Duodenal mucosa (tissue), 2 donors: ENCODE measurements around the gene FXYD6.

Source experiments
- H3K27ac ChIP-seq: one replicate; pipeline ENCODE4 v1.7.0; 2013; ENCODE audit warnings: low read depth, low read length
- H3K27me3 ChIP-seq, 2 donors: one replicate each; pipeline ENCODE4 v1.7.0; 2013; ENCODE audit warnings: low read length in 2 of 2, control low read depth in 1 of 2; ENCODE audit not compliant: insufficient read depth in 2 of 2, control insufficient read depth in 1 of 2
- H3K36me3 ChIP-seq, 2 donors: one replicate each; pipeline ENCODE4 v1.7.0; 2013; ENCODE audit warnings: low read length in 2 of 2, control low read depth in 1 of 2; ENCODE audit not compliant: insufficient read depth in 2 of 2, control insufficient read depth in 1 of 2
- H3K4me1 ChIP-seq, 2 donors: one replicate each; pipeline ENCODE4 v1.7.0; 2013; ENCODE audit warnings: low read length in 2 of 2, control low read depth in 1 of 2; ENCODE audit not compliant: insufficient read depth in 2 of 2, control insufficient read depth in 1 of 2
- H3K4me3 ChIP-seq, 2 donors: one replicate each; pipeline ENCODE4 v1.7.0; 2013; ENCODE audit warnings: low read length in 2 of 2, low read depth in 1 of 2
- H3K9ac ChIP-seq, 2 donors: one replicate each; pipeline ENCODE4 v1.7.0; 2013; ENCODE audit warnings: low read length in 2 of 2, low read depth in 1 of 2
- H3K9me3 ChIP-seq, 2 donors: one replicate each; pipeline ENCODE4 v1.7.0; 2013; ENCODE audit warnings: low read length in 2 of 2, control low read depth in 1 of 2; ENCODE audit not compliant: control insufficient read depth in 1 of 2

Gene FXYD6

GRCh38 chr11:117918366-117919255 is 42.2 kb upstream of the FXYD6 start:
- Histone ChIP-seq H3K27ac (no peak overlapping the region), H3K27me3 (no peaks in the 10 kb centered on the region), H3K9ac (no peak overlapping the region), H3K36me3 (no peaks in the 10 kb centered on the region), H3K9me3 (no peaks in the 10 kb centered on the region), H3K4me1 (peaks cover 0 to 12% of the 10 kb centered on the region in 2 donors), H3K4me3 (no peak overlapping the region)

- no peak overlapping the region for H3K9ac ChIP-seq
- no peak overlapping the region for H3K4me3 ChIP-seq
- peaks cover 0 to 12% of the 10 kb centered on the region in 2 donors for H3K4me1 ChIP-seq
- H3K36me3 ChIP-seq: no peaks in the 10 kb centered on the region
- no peaks in the 10 kb centered on the region for H3K9me3 ChIP-seq
- no peaks in the 10 kb centered on the region for H3K27me3 ChIP-seq
- no peak overlapping the region for H3K27ac ChIP-seq
Observed at GRCh38 chr11:117917591-117918151, 41.2 kb upstream of the FXYD6 start.

GRCh38 chr11:117916956-117917355 is 40.5 kb upstream of the FXYD6 start:
- peaks cover 0 to 12% of the 10 kb centered on the region in 2 donors for H3K4me1 ChIP-seq
- no peaks in the 10 kb centered on the region for H3K27me3 ChIP-seq
- no peak overlapping the region for H3K27ac ChIP-seq
- H3K9ac ChIP-seq: no peak overlapping the region
- no peak overlapping the region for H3K4me3 ChIP-seq
- H3K9me3 ChIP-seq: no peaks in the 10 kb centered on the region
- no peaks in the 10 kb centered on the region for H3K36me3 ChIP-seq

GRCh38 chr11:117915672-117916235 is 39.3 kb upstream of the FXYD6 start:
- no peaks in the 10 kb centered on the region for H3K9me3 ChIP-seq
- H3K36me3 ChIP-seq: no peaks in the 10 kb centered on the region
- no peak overlapping the region for H3K9ac ChIP-seq
- no peak overlapping the region for H3K27ac ChIP-seq
- peaks cover 0 to 12% of the 10 kb centered on the region in 2 donors for H3K4me1 ChIP-seq
- H3K27me3 ChIP-seq: no peaks in the 10 kb centered on the region
- H3K4me3 ChIP-seq: no peak overlapping the region

- peaks cover 0 to 18% of the 10 kb centered on the region in 2 donors for H3K4me1 ChIP-seq
- H3K4me3 ChIP-seq: no peak overlapping the region
- H3K27me3 ChIP-seq: no peaks in the 10 kb centered on the region
- no peak overlapping the region for H3K9ac ChIP-seq
- no peaks in the 10 kb centered on the region for H3K9me3 ChIP-seq
- H3K27ac ChIP-seq: no peak overlapping the region
- no peaks in the 10 kb centered on the region for H3K36me3 ChIP-seq
Observed at GRCh38 chr11:117914991-117915618, 38.6 kb upstream of the FXYD6 start.

GRCh38 chr11:117914398-117914761 is 37.9 kb upstream of the FXYD6 start:
- no peaks in the 10 kb centered on the region for H3K9me3 ChIP-seq
- no peaks in the 10 kb centered on the region for H3K36me3 ChIP-seq
- H3K4me3 ChIP-seq: no peak overlapping the region
- peaks cover 0 to 25% of the 10 kb centered on the region in 2 donors for H3K4me1 ChIP-seq
- no peak overlapping the region for H3K9ac ChIP-seq
- no peaks in the 10 kb centered on the region for H3K27me3 ChIP-seq
- no peak overlapping the region for H3K27ac ChIP-seq

GRCh38 chr11:117913736-117914397 is 37.4 kb upstream of the FXYD6 start:
- Histone ChIP-seq H3K27me3 (no peaks in the 10 kb centered on the region), H3K9ac (no peak overlapping the region), H3K36me3 (no peaks in the 10 kb centered on the region), H3K9me3 (no peaks in the 10 kb centered on the region), H3K4me3 (no peak overlapping the region), H3K27ac (no peak overlapping the region), H3K4me1 (peaks cover 0 to 24% of the 10 kb centered on the region in 2 donors)

GRCh38 chr11:117912497-117912896 is 36.0 kb upstream of the FXYD6 start:
- Histone ChIP-seq H3K27me3 (no peaks in the 10 kb centered on the region), H3K36me3 (no peaks in the 10 kb centered on the region), H3K9ac (no peak overlapping the region), H3K9me3 (no peaks in the 10 kb centered on the region), H3K4me1 (peaks cover 5 to 32% of the 10 kb centered on the region in 2 donors), H3K4me3 (no peak overlapping the region), H3K27ac (no peak overlapping the region)

- Histone ChIP-seq H3K9me3 (no peaks in the 10 kb centered on the region), H3K4me1 (peaks cover 7 to 38% of the 10 kb centered on the region in 2 donors), H3K27me3 (no peaks in the 10 kb centered on the region)
Observed at GRCh38 chr11:117911694-117912093, 35.2 kb upstream of the FXYD6 start.

More at GRCh38 chr11:117911694-117912093, 35.2 kb upstream of the FXYD6 start:
- no peak overlapping the region for H3K9ac ChIP-seq
- H3K36me3 ChIP-seq: no peaks in the 10 kb centered on the region
- no peak overlapping the region for H3K4me3 ChIP-seq
- no peak overlapping the region for H3K27ac ChIP-seq
